ENCODE results near the gene LRRC53.

Gene LRRC53

GRCh38 chr1:74512170-74512915 is at the start of gene LRRC53:
Gene LRRC53, minus strand, starts transcription at chr1:74512611. Its CDS starts 29,262 bp downstream, at chr1:74483349.
- no peak for DNase-seq

GRCh38 chr1:74549932-74550331 is 37.5 kb upstream of the LRRC53 start:
- DNase-seq, result no peak

- DNase-seq, result no peak
Measured at GRCh38 chr1:74548961-74549750, 36.7 kb upstream of the LRRC53 start.

GRCh38 chr1:74545821-74546220 is 33.4 kb upstream of the LRRC53 start:
- no peak for DNase-seq

- peak; percentile 9 for DNase-seq
Measured at GRCh38 chr1:74534241-74534640, 21.8 kb upstream of the LRRC53 start.

- DNase-seq, result no peak
Measured at GRCh38 chr1:74531796-74532195, 19.4 kb upstream of the LRRC53 start.

- DNase-seq, result no peak
Measured at GRCh38 chr1:74530892-74531291, 18.5 kb upstream of the LRRC53 start.

GRCh38 chr1:74528123-74528522 is 15.7 kb upstream of the LRRC53 start:
- DNase-seq, result no peak

- no peak for DNase-seq
Measured at GRCh38 chr1:74526708-74527107, 14.3 kb upstream of the LRRC53 start.

GRCh38 chr1:74523873-74524480 is 11.6 kb upstream of the LRRC53 start:
- DNase-seq, result no peak

GRCh38 chr1:74522148-74522547 is 9.7 kb upstream of the LRRC53 start:
- no peak for DNase-seq

- no peak for DNase-seq
Measured at GRCh38 chr1:74517599-74518051, 5.2 kb upstream of the LRRC53 start.

- DNase-seq, result no peak
Measured at GRCh38 chr1:74513411-74514300, 1.2 kb upstream of the LRRC53 start.

GRCh38 chr1:74508449-74508848 is 4.0 kb downstream of the LRRC53 start:
- no peak for DNase-seq

GRCh38 chr1:74505928-74506710 is 6.3 kb downstream of the LRRC53 start:
- DNase-seq, result no peak

GRCh38 chr1:74504933-74505512 is 7.4 kb downstream of the LRRC53 start:
- DNase-seq, result no peak

GRCh38 chr1:74504125-74504932 is 8.1 kb downstream of the LRRC53 start:
- peak; percentile 12 for DNase-seq

- DNase-seq, result no peak
Measured at GRCh38 chr1:74502858-74503257, 9.6 kb downstream of the LRRC53 start.

GRCh38 chr1:74502432-74502831 is 10.0 kb downstream of the LRRC53 start:
- peak; percentile 5 for DNase-seq

GRCh38 chr1:74498901-74499300 is 13.5 kb downstream of the LRRC53 start:
- no peak for DNase-seq

GRCh38 chr1:74496669-74497068 is 15.7 kb downstream of the LRRC53 start:
- no peak for DNase-seq

Measured in amniotic stem cell (primary cell).